ENCODE measurements around the gene HIGD1A.
"Not testable (repeated sequence)": the region's sequence is repeated elsewhere in the genome, so short reads cannot be mapped to it uniquely, and the experiment has no call there.

The HIGD1A gene

DNA sequence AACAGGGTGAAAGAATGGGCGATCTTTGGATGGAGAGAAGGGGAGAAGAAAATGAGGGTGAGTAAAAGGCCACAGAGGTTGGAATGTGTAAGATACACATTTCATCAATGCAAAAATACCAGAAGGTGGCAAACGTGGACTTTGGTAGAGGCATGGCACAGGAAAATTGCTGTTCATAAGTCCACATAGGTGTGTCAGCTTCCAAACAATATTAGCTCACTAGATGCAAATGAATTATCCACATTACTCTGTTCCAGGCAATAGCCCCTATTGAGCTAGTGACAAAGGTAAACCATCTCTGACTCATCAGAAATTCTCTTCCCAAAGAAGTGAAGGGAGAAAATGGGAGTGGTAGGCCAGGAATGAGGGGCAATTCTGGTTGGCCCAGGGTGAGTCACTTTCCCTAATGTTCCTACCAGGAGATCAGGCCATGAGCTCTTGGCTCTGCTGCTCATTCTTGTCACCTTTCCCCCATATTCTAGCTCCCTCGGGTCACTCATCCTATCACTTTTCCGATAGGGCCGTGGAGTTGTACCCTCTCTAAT, 24.9 kb upstream of the HIGD1A start:
- no peak for DNase-seq (ENCODE audit: low read depth)

DNA sequence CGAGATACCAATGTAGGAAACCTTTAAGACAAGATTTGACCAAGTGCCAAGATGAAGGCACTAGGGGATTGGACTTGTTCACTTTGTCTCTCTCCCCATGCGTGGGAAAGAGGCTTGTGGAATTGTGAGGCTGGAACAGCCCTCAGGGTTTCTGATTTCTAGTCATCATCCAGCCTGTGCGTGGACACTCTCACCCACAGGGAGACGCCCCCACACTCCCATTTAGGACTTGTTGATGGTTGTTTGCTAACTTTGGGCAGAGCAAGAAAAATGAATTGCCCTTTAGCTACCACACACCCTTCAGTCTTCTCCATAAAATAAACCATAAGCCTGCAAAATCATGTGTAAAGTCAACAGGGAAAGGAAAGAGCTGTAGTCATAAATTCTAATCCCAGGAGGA, 23.4 kb upstream of the HIGD1A start:
- no peak for DNase-seq (ENCODE audit: low read depth)

- DNase-seq (ENCODE audit: low read depth): no peak
These were observed 22.7 kb upstream of the HIGD1A start for GRCh38 chr3:42827023-42827422.

DNA sequence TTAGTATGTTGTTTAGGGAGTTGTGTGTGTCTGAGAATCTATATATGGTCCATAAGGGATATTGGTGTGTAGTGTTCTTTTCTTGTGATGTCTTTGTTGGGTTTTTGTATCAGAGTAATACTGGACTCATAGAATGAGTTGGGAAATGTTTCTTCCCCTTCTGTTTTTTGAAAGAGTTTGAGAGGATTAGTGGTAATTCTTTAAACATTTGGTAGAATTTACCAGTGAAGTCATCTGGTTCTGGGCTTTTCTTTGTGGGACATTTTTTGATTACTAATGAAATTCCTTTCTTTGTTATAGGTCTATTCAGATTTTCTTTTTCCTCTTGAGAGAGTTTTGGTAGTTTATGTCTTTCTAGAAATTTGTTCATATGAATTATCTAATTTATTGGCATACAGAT, 21.9 kb upstream of the HIGD1A start:
- no peak for DNase-seq (ENCODE audit: low read depth)

- DNase-seq (ENCODE audit: low read depth): no peak
These were observed 19.1 kb upstream of the HIGD1A start for GRCh38 chr3:42823351-42823750.

DNA sequence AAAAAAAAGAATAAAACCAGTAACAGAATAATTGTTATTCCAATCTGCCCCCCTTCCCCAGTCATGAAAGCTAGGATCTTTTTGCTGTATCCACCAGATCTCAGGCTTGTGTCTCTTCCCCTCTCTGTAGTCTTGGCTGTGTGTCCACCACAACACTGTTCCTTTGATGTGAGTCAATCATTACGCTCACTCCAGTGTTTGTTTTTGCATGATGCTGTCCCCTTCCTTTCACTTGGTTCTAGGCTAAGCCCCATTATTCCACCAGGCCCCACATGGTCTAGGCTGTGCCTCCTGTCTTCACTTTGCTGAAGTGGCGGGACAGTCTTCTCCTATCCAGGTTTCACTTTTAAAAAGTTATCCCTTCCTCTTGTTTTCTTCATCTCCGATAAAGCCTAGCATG, 18.5 kb upstream of the HIGD1A start:
- DNase-seq (ENCODE audit: low read depth): no peak

- no peak for DNase-seq (ENCODE audit: low read depth)
These were observed 16.4 kb upstream of the HIGD1A start for GRCh38 chr3:42820746-42821051.

DNA sequence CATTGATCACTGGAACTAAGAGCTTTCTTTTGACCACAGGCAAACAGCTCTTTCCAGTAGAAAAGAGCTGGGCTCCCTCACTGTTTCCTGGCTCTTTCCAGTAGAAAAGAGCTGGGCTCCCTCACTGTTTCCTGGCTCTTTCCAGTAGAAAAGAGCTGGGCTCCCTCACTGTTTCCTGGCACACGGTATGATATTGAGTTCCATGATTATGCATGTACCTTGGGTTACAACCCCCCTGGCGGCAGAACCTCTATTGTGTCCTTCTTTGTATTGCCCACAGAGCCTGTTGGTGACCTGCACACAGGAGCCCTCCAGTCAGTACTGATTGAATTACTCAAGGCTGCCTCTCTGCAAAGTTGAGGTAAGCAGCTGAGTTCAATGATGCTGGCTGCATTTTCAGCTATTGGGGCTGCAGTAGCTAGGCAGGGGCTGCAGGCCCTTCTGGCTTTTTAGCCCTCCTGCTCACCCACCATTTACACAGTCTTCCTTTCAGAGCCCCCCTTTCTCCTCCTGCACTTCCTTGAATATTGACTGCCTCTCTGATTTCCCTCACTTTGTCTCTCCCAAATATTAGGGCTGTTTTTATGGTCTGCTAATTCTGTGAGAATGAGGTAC, 15.2 kb upstream of the HIGD1A start:
- DNase-seq (ENCODE audit: low read depth): no peak

DNA sequence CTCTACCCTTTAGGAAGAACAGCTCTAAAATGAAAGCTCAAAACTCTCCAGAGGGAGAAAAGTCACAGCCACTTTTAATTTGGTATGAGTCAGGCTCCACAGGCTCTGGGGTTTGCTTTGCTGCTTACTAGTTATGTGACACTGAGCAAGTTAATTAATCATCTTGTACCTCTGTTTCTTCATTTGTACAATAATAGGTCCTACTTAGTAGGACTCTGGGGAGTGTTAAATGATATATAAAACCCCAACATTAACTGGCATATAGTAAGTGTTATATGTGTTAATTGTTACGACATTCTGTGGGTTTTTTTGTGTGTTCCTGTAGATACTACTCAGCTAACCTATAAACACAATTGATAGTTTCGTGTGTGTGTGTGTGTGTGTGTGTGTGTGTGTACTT, 11.5 kb upstream of the HIGD1A start:
- DNase-seq (ENCODE audit: low read depth): no peak

DNA sequence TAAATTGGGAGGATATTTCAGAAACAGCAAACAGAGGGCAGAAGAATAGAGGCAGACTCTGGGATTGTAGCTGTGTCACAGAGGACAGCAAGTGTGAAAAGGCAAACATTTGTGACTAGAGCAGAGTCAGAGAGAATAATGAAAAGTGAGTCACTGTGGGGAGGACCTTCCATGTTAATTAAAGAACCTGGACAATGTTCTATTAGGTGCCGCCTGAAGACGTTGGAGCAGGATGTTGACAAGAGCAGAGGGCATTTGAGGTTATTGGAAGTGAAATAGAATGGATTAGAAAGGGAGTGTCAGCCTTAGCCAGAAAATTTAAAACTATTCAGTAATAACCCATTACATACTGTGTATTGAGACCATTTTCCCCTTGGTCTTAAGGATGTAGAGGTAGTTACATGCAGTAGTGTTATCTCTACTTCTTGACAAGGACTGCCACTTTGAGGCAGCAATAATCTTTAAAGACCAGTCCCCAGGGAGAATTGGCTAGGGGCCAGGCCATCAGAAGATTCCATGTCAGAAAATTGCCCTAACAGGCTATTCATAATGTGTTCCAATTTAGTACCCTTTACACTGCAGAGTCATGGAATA, 10.7 kb upstream of the HIGD1A start:
- no peak for DNase-seq (ENCODE audit: low read depth)

DNA sequence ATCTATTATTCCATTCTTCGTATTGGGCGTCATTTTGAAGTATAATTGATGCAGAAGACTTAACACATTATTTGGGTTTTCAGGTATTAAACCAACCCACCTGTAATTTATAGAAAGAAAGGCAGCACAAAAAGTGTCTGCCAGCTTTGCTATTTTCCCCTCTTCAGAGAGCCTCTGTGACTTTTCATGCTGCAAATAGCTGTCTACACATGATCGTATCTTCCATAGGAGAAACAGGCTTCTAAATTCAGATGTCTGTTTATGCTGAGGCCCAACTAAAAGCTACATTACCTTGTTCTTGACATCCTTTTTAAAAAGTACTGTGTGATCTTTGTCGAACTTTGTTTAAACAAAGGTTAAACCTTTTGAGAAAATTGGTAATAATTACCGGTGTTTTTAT, 10.0 kb upstream of the HIGD1A start:
- no peak for DNase-seq (ENCODE audit: low read depth)

DNA sequence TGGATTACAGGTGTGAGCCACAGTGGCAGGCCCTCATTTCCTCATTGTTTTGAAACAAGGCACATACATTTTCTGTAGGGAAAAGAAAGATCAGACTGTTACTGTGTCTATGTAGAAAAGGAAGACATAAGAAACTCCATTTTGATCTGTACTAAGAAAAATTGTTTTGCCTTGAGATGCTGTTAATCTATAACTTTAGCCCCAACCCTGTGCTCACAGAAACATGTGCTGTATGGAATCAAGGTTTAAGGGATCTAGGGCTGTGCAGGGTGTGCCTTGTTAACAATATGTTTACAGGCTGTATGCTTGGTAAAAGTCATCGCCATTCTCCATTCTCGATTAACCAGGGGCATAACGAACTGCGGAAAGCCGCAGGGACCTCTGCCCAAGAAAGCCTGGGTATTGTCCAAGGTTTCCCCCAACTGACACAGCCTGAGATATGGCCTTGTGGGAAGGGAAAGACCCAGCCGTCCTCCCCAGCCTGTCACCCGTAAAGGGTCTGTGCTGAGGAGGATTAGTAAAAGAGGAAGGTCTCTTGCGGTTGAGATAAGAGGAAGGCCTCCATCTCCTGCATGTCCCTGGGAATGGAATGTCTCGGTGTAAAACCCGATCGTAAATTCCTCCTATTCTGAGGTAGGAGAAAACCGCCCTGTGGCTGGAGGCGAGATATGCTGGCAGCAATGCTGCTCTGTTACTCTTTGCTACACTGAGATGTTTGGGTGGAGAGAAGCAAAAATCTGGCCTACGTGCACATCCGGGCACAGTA, 7.0 kb upstream of the HIGD1A start:
- not testable (repeated sequence) for DNase-seq (ENCODE audit: low read depth)

- not testable (repeated sequence) for DNase-seq (ENCODE audit: low read depth)
These were observed 6.4 kb upstream of the HIGD1A start for GRCh38 chr3:42810706-42811105.

DNA sequence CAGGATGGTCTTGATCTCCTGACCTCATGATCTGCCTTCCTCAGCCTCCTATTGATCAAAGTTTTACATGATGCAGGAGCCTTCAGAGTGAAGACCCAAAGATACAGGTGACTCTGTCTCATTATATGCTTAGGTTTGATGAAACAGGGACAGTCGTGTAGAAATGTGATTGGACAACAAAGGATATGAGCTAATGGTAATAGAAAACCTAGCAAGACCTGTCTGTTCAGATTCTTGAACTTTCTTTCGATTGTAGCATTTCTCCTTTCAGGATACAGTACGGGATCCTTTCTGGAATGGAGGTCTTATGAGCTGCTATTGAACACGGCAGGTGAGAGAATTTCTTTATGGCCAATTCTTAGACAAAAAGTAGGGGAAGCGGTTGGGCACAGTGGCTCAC, 4.9 kb upstream of the HIGD1A start, which contains the start of gene ACKR2:
TSS of gene ACKR2 (plus strand) at position 244 of the 400 bp plus-strand sequence. CDS start 55,058 bp downstream, outside the sequence.
- no peak for DNase-seq (ENCODE audit: low read depth)

DNA sequence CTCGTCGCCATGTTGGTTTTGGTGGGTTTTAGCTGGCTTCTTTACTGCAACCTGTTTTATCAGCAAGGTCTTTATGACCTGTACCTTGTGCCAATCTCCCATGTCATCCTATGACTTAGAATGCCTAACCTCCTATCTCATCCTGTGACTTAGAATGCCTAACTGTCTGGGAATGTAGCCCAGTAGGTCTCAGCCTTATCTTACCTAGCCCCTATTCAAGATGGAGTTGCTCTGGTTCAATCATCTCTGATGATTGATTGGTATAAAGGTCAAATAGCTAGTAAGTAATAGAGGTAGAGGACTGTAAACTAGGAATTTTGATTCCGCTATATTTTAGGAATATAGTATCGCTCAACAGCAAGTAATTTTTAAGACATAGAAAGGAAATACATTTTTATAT, 3.6 kb upstream of the HIGD1A start:
- no peak for DNase-seq (ENCODE audit: low read depth)

DNA sequence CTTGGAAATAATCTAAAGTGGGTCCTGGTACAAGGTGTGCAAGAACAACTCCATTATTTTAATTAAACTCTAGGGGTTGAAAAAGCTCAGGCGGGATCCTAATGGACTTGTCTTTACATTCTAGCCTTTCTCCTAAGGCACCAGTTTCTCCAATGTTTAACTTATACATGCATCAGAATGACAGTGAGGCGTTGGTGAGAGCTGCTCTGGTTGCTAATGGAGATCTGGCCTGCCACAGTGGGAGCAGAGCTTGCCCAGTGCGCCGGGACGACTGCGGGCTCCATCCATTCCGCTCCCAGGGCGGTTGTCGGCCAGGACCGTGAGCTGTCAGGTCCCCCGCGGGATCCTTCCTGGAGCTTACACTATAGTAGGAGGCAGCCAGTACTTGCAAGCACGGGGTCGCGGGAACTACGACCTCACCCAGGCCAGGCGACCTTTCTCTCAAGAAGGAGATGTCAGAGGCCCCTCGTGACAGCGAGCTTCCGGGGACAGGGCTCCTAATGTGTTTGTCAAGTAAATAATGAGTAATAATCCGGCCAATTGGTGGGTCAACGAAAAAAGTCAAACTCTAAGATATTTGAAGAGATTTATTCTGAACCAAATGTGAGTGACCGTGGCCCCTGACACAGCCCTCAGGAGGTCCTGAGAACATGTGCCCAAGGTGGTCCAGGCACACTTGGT, 991 bp upstream of the HIGD1A start:
- no peak for DNase-seq (ENCODE audit: low read depth)

DNA sequence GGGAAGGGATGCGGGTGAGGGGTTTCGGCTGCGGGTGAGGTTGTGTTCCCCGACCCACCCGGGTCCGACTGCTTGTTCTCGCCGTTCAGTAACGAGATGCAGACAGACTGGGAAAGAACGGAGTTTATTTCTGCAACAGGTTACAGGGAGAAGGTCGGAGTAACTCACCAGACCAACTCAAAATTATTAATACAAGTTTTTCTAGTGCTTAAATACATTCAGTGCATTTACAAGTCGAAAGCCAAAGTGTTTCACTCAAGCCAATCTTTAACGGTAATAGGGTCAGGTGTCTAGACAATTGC, 492 bp upstream of the HIGD1A start:
- DNase-seq (ENCODE audit: low read depth): no peak

DNA sequence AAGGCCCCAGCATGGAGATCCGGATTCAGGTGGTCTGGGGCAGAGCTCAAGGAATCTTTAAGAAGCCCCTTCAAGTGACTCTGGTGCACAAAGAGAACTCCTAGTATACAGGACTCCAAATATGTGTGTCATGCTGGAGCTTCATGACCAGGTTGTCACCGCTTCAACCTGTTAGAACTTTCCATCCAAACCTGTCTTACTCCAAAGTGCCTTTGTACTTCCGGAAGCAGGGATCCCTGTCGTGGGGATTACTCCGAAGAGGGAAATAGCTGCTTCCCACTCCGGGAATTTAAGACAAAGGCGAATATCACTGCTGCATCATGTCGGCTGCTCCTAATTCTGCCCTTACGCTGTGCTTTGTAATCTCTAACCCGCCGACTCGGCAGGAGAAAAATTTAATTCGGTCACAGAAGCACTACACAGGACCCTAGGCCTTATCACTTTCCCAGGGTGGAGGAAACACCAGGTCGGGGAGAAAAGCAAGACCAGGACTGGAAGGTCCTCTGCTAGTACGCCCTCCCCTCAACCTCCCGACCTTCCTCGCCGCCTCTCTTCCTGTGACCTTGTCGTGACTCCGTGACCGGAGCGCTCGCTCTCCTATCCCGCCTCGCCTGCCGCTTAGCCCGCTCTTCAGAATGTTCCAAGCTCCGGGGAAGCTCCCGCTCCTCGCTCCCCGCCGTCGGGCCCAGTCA, 730 bp downstream of the HIGD1A start:
- peak; percentile 29 for DNase-seq (ENCODE audit: low read depth)

GRCh38 chr3:42802876-42803413, 1.3 kb downstream of the HIGD1A start:
- no peak for DNase-seq (ENCODE audit: low read depth)

GRCh38 chr3:42801784-42802183, 2.5 kb downstream of the HIGD1A start:
- no peak for DNase-seq (ENCODE audit: low read depth)

DNA sequence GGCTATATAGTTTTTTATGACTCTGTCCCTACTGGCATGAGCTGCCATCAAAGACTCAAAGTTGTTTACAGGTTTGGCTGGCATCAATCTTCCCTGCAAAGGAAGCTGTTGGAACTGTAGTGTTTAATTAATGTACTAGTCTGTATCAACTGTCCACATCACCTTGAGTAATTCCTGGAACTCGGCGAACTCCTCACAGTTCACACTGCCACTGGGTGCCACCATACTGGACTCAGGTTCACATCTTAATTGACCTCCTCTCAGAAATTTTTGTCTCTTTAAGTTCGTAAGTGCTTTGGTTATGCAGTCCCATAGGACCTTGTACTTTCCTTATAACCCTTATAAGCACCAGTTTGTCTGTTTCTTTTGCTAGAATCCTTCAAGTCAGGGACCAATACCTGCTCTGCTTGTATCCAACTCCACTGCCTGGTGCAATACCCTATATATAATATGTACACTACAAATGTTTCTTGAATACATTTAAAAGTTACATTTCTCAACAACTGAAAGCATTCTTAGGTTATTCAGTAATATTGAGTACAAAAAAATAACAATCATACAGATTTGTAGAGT, 3.2 kb downstream of the HIGD1A start:
- DNase-seq (ENCODE audit: low read depth): no peak

DNA sequence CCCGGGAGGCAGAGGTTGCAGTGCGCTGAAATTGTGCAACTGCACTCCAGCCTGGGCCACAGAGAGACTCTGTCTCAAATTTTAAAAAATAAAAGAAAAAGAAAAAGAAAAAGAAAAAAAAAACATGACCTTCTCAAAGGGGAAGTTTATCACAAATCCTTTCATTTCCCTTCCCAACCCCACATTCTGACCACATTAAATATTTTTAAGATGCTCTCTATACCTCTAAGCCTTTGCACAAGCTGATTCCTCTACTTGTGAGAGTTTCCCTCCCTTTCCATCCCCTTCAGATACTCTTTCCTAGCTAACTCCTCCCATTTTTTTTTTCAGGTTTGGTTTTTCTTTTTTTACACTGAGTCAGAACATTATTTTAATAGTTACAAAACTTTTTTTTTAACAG, 4.0 kb downstream of the HIGD1A start:
- DNase-seq (ENCODE audit: low read depth): no peak

Data from activated T-cell treated with anti-CD3 and anti-CD28 coated beads for 24 hours (primary cell).